ENCODE measurements around the gene CPA1. TPM values are rescaled to one million over a fixed set of nuclear protein-coding genes. Genes with fewer than 3 reads are reported as not detected.

Gene CPA1
- total and polyA plus RNA-seq, 2 of the 4 experiments (the other 2 are of a cell fraction), result not detected

DNA sequence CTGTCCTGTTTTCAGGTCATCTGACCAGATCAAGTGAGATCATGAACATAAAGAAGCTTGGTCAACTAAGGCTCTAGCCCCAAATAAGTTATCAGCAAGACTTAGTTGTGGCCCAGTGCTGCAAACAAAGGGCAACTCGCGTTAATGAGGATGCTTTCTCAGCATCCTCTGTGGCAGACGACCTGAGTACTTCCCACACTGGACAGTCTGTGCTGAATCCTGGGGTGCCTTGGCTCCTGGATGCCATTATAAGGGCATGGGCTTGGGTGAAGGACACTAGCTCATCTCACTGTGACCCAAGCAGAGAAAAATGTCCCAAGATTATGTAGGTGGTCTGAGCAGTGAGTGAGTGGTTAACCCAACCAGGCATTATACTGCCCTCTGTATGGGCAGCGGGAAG is 21.8 kb upstream of the CPA1 start:
- no peaks in the 10 kb centered on the region for H4K20me1 ChIP-seq (ENCODE audit: insufficient read depth, low read length)
- peak overlapping the region; percentile 53; the same call in 1 of the 2 replicates for H3K18ac ChIP-seq (ENCODE audit: low read depth, low read length)
- no peak overlapping the region for H2AK9ac ChIP-seq (replicated peaks; ENCODE audit: low read depth, low read length, poor library complexity)
- H3K79me1 ChIP-seq (ENCODE audit: low read depth in 1 of 2, low read length in 2 of 2), result peaks cover 0 to 3% of the 10 kb centered on the region in 2 experiments; a peak in 1 of 4 replicates
- intact Hi-C loops (cut with micrococcal nuclease), result loop anchor here (10.0 kb wide), 1 partner anchor 136 kb away; the partner anchor contains the start of gene MEST
- peaks cover 18% of the 10 kb centered on the region for H3K4me1 ChIP-seq (ENCODE audit: control insufficient read depth, insufficient read depth, low read length)
- CTCF ChIA-PET, result no interaction called here
- peak overlapping the region; percentile 65 for H3K14ac ChIP-seq (replicated peaks; ENCODE audit: low read depth, low read length)
- in situ Hi-C loops (cut with MboI; ENCODE audit: low sequenced_read_pairs), result no loop called here
- ATAC-seq (ENCODE audit: low read depth) (no peak), DNase-seq (no peak)
- H3K9me1 ChIP-seq (ENCODE audit: insufficient read depth, low read length), result peaks cover 17% of the 10 kb centered on the region
- peak overlapping the region; percentile 91 for H2BK20ac ChIP-seq (ENCODE audit: low read depth, low read length)
- no peak overlapping the region for H2AFZ ChIP-seq (replicated peaks; ENCODE audit: low read length, poor library complexity)
- peak overlapping the region; percentile 78 for H3K4ac ChIP-seq (ENCODE audit: low read depth, low read length)
- H4K91ac ChIP-seq (ENCODE audit: insufficient read depth, low read depth, low read length), result peak overlapping the region; percentile 53
- peak overlapping the region; percentile 94 for H2AK5ac ChIP-seq (ENCODE audit: low read depth, low read length)
- dilution Hi-C loops (cut with HindIII; ENCODE audit: low sequenced_read_pairs, unreplicated experiment), result no loop called here
- H3K23ac ChIP-seq (ENCODE audit: low read depth, low read length), result 0 out of 2 replicates have a peak overlapping the region, but pooled peaks have one; percentile 13
- peaks cover 8% of the 10 kb centered on the region for H3K9me3 ChIP-seq (ENCODE audit: control insufficient read depth, insufficient read depth, low read length)
- POLR2A ChIA-PET (ENCODE audit: unreplicated experiment), result no interaction called here
- H3K9ac ChIP-seq (ENCODE audit: low read depth, low read length), result no peak overlapping the region
- H3K27ac ChIP-seq (ENCODE audit: insufficient read depth, low read length), result no peak overlapping the region
- WGBS, 2 experiments (ENCODE audit: extremely low coverage in 2 of 2, insufficient read length in 1 of 2), result 94% methylated on average over 3 of the region's 4 CpGs; no CpG with 5 or more reads in 1 of the 2 experiments
- no peaks in the 10 kb centered on the region for H3K36me3 ChIP-seq (ENCODE audit: control insufficient read depth, insufficient read depth, low read length)
- H4K8ac ChIP-seq (ENCODE audit: low read depth in 2 of 2, low read length in 2 of 2), result peak overlapping the region; percentile 23 to 67; a peak in 3 of 4 replicates
- H4K5ac ChIP-seq (ENCODE audit: low read depth, low read length), result peak overlapping the region; percentile 53; the same call in 1 of the 2 replicates
- H2BK120ac ChIP-seq (ENCODE audit: low read depth, low read length), result peak overlapping the region; percentile 94
- H3K56ac ChIP-seq (ENCODE audit: extremely low read depth, insufficient read depth, low read length), result no peak overlapping the region
- peak overlapping the region; percentile 47 for H2BK5ac ChIP-seq (ENCODE audit: low read depth, low read length, poor library complexity, severe bottlenecking)
- no peak overlapping the region for H3K4me3 ChIP-seq (ENCODE audit: insufficient read depth, low read depth, low read length)
- no TSS peak for BruUV-seq (replicated peaks)
- no peak overlapping the region for H3K4me2 ChIP-seq (ENCODE audit: low read depth, low read length)
- H3K27me3 ChIP-seq (ENCODE audit: control insufficient read depth, insufficient read depth, low read length), result no peaks in the 10 kb centered on the region
- peak overlapping the region; percentile 98; the same call in 2 of the 3 replicates for H2BK15ac ChIP-seq (ENCODE audit: low read depth, low read length)
- no peak for TF ChIP-seq SMC3 (IDR thresholded peaks at IDR 0.05; ENCODE audit: low read depth, low read length)
- TF ChIP-seq, protein P1, sequence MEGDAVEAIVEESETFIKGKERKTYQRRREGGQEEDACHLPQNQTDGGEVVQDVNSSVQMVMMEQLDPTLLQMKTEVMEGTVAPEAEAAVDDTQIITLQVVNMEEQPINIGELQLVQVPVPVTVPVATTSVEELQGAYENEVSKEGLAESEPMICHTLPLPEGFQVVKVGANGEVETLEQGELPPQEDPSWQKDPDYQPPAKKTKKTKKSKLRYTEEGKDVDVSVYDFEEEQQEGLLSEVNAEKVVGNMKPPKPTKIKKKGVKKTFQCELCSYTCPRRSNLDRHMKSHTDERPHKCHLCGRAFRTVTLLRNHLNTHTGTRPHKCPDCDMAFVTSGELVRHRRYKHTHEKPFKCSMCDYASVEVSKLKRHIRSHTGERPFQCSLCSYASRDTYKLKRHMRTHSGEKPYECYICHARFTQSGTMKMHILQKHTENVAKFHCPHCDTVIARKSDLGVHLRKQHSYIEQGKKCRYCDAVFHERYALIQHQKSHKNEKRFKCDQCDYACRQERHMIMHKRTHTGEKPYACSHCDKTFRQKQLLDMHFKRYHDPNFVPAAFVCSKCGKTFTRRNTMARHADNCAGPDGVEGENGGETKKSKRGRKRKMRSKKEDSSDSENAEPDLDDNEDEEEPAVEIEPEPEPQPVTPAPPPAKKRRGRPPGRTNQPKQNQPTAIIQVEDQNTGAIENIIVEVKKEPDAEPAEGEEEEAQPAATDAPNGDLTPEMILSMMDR (conservative IDR thresholded peaks at IDR 0.05; ENCODE audit: low read depth, low read length), result no peak
- TF ChIP-seq NFE2L2 (IDR thresholded peaks at IDR 0.05; ENCODE audit: low read depth, low read length), result no peak
- TF ChIP-seq BHLHE40 (IDR thresholded peaks at IDR 0.05; ENCODE audit: low read depth, low read length), result no peak
- TF ChIP-seq MXI1 (IDR thresholded peaks at IDR 0.05; ENCODE audit: borderline replicate concordance, low read depth, low read length), result no peak
- TF ChIP-seq RFX5 (IDR thresholded peaks at IDR 0.05; ENCODE audit: low read depth, low read length), result no peak
- TF ChIP-seq CHD1 (IDR thresholded peaks at IDR 0.05; ENCODE audit: low read depth, low read length), result no peak
- TF ChIP-seq, protein P2, sequence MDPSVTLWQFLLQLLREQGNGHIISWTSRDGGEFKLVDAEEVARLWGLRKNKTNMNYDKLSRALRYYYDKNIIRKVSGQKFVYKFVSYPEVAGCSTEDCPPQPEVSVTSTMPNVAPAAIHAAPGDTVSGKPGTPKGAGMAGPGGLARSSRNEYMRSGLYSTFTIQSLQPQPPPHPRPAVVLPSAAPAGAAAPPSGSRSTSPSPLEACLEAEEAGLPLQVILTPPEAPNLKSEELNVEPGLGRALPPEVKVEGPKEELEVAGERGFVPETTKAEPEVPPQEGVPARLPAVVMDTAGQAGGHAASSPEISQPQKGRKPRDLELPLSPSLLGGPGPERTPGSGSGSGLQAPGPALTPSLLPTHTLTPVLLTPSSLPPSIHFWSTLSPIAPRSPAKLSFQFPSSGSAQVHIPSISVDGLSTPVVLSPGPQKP (IDR thresholded peaks at IDR 0.05; ENCODE audit: borderline replicate concordance, low read depth, low read length), result no peak
- TF ChIP-seq, protein P3, sequence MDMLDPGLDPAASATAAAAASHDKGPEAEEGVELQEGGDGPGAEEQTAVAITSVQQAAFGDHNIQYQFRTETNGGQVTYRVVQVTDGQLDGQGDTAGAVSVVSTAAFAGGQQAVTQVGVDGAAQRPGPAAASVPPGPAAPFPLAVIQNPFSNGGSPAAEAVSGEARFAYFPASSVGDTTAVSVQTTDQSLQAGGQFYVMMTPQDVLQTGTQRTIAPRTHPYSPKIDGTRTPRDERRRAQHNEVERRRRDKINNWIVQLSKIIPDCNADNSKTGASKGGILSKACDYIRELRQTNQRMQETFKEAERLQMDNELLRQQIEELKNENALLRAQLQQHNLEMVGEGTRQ (IDR thresholded peaks at IDR 0.05; ENCODE audit: low read depth, low read length), result no peak
- no peak for TF ChIP-seq MAFK (IDR thresholded peaks at IDR 0.05; ENCODE audit: low read depth, low read length)
- TF ChIP-seq RAD21 (IDR thresholded peaks at IDR 0.05; ENCODE audit: low read length), result no peak
- no peak for TF ChIP-seq RCOR1 (IDR thresholded peaks at IDR 0.05; ENCODE audit: insufficient replicate concordance, low read length)
- TF ChIP-seq POLR2A (IDR thresholded peaks at IDR 0.05; ENCODE audit: low read depth, low read length), result no peak
- TF ChIP-seq FOS (IDR thresholded peaks at IDR 0.05; ENCODE audit: low read depth, low read length), result no peak
- no peak for TF ChIP-seq MAZ (IDR thresholded peaks at IDR 0.05; ENCODE audit: borderline replicate concordance, low read depth, low read length)
- TF ChIP-seq CEBPB (IDR thresholded peaks at IDR 0.05; ENCODE audit: low read depth, low read length), result no peak

Data from IMR-90 (cell line).